Thyroid gland (tissue), 4 donors: ENCODE results near the gene ROBO2.

Experiments
- POLR2A ChIP-seq, 2 donors: fragments of 450-650 bp; IDR thresholded peaks; one replicate each; pipeline ENCODE4 v1.6.1; 2017; ENCODE audit warnings: antibody characterized with exemption in 2 of 2, mild to moderate bottlenecking in 2 of 2, moderate library complexity in 1 of 2
- TF ChIP-seq, protein P1 (sequence below), 6 experiments: fragments of 200-600 bp in 3 of 6; fragments of 450-650 bp in 3 of 6; sonication (generic) in 3 of 6; IDR thresholded peaks; one replicate each; pipeline ENCODE4 v1.5.1; 2016 to 2019; ENCODE audit warnings: antibody characterized with exemption in 6 of 6, mild to moderate bottlenecking in 2 of 6, inconsistent platforms in 1 of 6, moderate library complexity in 1 of 6

DNA sequence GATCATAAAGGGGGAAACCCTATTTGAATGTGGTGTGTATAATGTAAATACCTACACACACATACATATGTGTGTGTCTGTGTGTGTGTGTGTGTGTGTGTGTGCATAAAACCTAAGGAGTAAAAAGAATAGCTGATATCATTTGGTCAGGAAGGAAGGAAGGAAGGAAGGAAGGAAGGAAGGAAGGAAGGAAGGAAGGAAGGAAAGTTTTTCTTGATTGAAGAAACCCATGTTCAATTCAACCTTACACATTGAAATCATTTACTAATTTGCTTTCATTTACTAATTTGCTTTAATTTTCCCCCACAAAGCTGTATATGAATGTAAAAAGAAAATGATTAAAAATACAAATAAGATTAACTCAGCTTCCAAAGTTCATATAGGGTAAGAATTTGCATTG is 386.6 kb downstream of the ROBO2 start:
- TF ChIP-seq, protein P1, sequence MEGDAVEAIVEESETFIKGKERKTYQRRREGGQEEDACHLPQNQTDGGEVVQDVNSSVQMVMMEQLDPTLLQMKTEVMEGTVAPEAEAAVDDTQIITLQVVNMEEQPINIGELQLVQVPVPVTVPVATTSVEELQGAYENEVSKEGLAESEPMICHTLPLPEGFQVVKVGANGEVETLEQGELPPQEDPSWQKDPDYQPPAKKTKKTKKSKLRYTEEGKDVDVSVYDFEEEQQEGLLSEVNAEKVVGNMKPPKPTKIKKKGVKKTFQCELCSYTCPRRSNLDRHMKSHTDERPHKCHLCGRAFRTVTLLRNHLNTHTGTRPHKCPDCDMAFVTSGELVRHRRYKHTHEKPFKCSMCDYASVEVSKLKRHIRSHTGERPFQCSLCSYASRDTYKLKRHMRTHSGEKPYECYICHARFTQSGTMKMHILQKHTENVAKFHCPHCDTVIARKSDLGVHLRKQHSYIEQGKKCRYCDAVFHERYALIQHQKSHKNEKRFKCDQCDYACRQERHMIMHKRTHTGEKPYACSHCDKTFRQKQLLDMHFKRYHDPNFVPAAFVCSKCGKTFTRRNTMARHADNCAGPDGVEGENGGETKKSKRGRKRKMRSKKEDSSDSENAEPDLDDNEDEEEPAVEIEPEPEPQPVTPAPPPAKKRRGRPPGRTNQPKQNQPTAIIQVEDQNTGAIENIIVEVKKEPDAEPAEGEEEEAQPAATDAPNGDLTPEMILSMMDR (IDR thresholded peaks at IDR 0.05): no peak
- no peak for TF ChIP-seq POLR2A (IDR thresholded peaks at IDR 0.05)
